Measurements from ENCODE around the gene ARFIP2. TPM values are rescaled to one million over a fixed set of nuclear protein-coding genes. Genes with fewer than 3 reads are reported as not detected.

Gene ARFIP2
- total RNA-seq, 4 donors from 2014 or later: 77.3 to 110 (median 87.2) TPM

- Histone ChIP-seq H3K4me1 (no peaks in the 10 kb centered on the region), H3K4me3 (no peak overlapping the region), H3K36me3 (no peaks in the 10 kb centered on the region), H3K27ac (no peak overlapping the region), H3K27me3 (no peaks in the 10 kb centered on the region), H3K9me3 (no peaks in the 10 kb centered on the region)
- WGBS, 2 donors (ENCODE audit: low coverage in 1 of 2): 4% methylated on average over 1 of the region's 1 CpG; no CpG with 5 or more reads in 1 of the 2 donors
- intact Hi-C loops (cut with DNase I; ENCODE audit: low total_unique reads) (no loop called here), in situ Hi-C loops (cut with MboI; ENCODE audit: low pct_ligation_motif_present in 1 of 4, low pct_unique_long_range_greater_than_20kb in 1 of 4, low sequenced_read_pairs in 3 of 4) (no loop called here)
- peak; percentile 62 for DNase-seq
- TF ChIP-seq EP300 (IDR thresholded peaks at IDR 0.05; ENCODE audit: low read depth) (no peak), CTCF (IDR thresholded peaks at IDR 0.05) (peak; percentile 57 to 81 (median 65))
Observed at GRCh38 chr11:6438979-6439571, 42.1 kb downstream of the ARFIP2 start.

- Histone ChIP-seq H3K27me3 (no peaks in the 10 kb centered on the region), H3K36me3 (no peaks in the 10 kb centered on the region), H3K4me1 (no peaks in the 10 kb centered on the region), H3K4me3 (no peak overlapping the region), H3K27ac (no peak overlapping the region), H3K9me3 (no peaks in the 10 kb centered on the region)
- 70 to 80% methylated on average over 3 of the region's 3 CpGs for WGBS, 2 donors (ENCODE audit: low coverage in 1 of 2)
- DNase-seq: no peak
- no peak for TF ChIP-seq POLR2A (IDR thresholded peaks at IDR 0.05)
- TF ChIP-seq EP300 (IDR thresholded peaks at IDR 0.05; ENCODE audit: low read depth): no peak
- no peak for TF ChIP-seq CTCF (IDR thresholded peaks at IDR 0.05)
- no peak for TF ChIP-seq POLR2AphosphoS5 (IDR thresholded peaks at IDR 0.05)
- intact Hi-C loops (cut with DNase I; ENCODE audit: low total_unique reads): no loop called here
- in situ Hi-C loops (cut with MboI; ENCODE audit: low pct_ligation_motif_present in 1 of 4, low pct_unique_long_range_greater_than_20kb in 1 of 4, low sequenced_read_pairs in 3 of 4): no loop called here
Observed at GRCh38 chr11:6437993-6438392, 43.1 kb downstream of the ARFIP2 start.

GRCh38 chr11:6437423-6437822, 43.7 kb downstream of the ARFIP2 start:
- in situ Hi-C loops (cut with MboI; ENCODE audit: low pct_ligation_motif_present in 1 of 4, low pct_unique_long_range_greater_than_20kb in 1 of 4, low sequenced_read_pairs in 3 of 4) (no loop called here), intact Hi-C loops (cut with DNase I; ENCODE audit: low total_unique reads) (no loop called here)
- DNase-seq: no peak
- Histone ChIP-seq H3K4me1 (no peaks in the 10 kb centered on the region), H3K36me3 (no peaks in the 10 kb centered on the region), H3K4me3 (no peak overlapping the region), H3K27me3 (no peaks in the 10 kb centered on the region), H3K27ac (no peak overlapping the region), H3K9me3 (no peaks in the 10 kb centered on the region)
- TF ChIP-seq CTCF (IDR thresholded peaks at IDR 0.05) (no peak), EP300 (IDR thresholded peaks at IDR 0.05; ENCODE audit: low read depth) (no peak), POLR2AphosphoS5 (IDR thresholded peaks at IDR 0.05) (no peak), POLR2A (IDR thresholded peaks at IDR 0.05) (no peak)
- WGBS, 2 donors (ENCODE audit: low coverage in 1 of 2): 93% methylated on average over 12 of the region's 12 CpGs; no CpG with 5 or more reads in 1 of the 2 donors

GRCh38 chr11:6433998-6434660, 47.0 kb downstream of the ARFIP2 start:
- intact Hi-C loops (cut with DNase I; ENCODE audit: low total_unique reads) (no loop called here), in situ Hi-C loops (cut with MboI; ENCODE audit: low pct_ligation_motif_present in 1 of 4, low pct_unique_long_range_greater_than_20kb in 1 of 4, low sequenced_read_pairs in 3 of 4) (no loop called here)
- no peaks in the 10 kb centered on the region for H3K27me3 ChIP-seq
- TF ChIP-seq CTCF (IDR thresholded peaks at IDR 0.05) (no peak), EP300 (IDR thresholded peaks at IDR 0.05; ENCODE audit: low read depth) (no peak), POLR2AphosphoS5 (IDR thresholded peaks at IDR 0.05) (no peak), POLR2A (IDR thresholded peaks at IDR 0.05) (no peak)
- H3K36me3 ChIP-seq: no peaks in the 10 kb centered on the region
- no peak overlapping the region for H3K4me3 ChIP-seq
- no peak for DNase-seq
- 41 to 49% methylated on average over 4 to 5 of the region's 5 CpGs for whole genome bisulfite sequencing, 2 donors (ENCODE audit: low coverage in 1 of 2)
- H3K9me3 ChIP-seq: no peaks in the 10 kb centered on the region
- no peaks in the 10 kb centered on the region for H3K4me1 ChIP-seq
- no peak overlapping the region for H3K27ac ChIP-seq

Measured in transverse colon (tissue), 4 donors.